IMR-90 (cell line): ENCODE data around the gene TM4SF1. TPM values are rescaled to one million over a fixed set of nuclear protein-coding genes. Genes with fewer than 3 reads are reported as not detected.

Source experiments
- ATAC-seq: fragments of 200-7000 bp; cut with Tn5 transposase; 2 replicates; pipeline ENCODE4 v1.9.1; 2020; ENCODE audit warnings: low read depth, mild to moderate bottlenecking, moderate library complexity
- BruUV-seq: library from RNA; stranded (reverse); fragments of 400-500 nt; replicated peaks from 2 replicates; lab custom pipeline; 2021; lab: Mats Ljungman, UMichigan
- CTCF ChIA-PET: fragments of 300-600 bp; formaldehyde crosslinking; extraction: SDS; loops from one replicate; lab custom pipeline; 2021; ENCODE audit warnings: antibody characterized with exemption; lab: Yijun Ruan, JAX
- POLR2A ChIA-PET: fragments of 300-600 bp; sonication (Branson Sonifier 250); formaldehyde crosslinking; loops from one replicate; lab custom pipeline; 2022; ENCODE audit warnings: antibody characterized with exemption; ENCODE audit not compliant: unreplicated experiment; lab: Charles Lee
- DNase-seq: peaks from one replicate; pipeline ENCODE4 v3.0.0; 2013
- H2AFZ ChIP-seq: replicated peaks from 2 replicates; pipeline ENCODE3; 2013; ENCODE audit warnings: low read length, mild to moderate bottlenecking; ENCODE audit not compliant: poor library complexity
- H2AK5ac ChIP-seq: 2 replicates; pipeline ENCODE4 v1.6.1; 2013; ENCODE audit warnings: low read depth, low read length, inconsistent platforms
- H2AK9ac ChIP-seq: replicated peaks from 2 replicates; pipeline ENCODE3; 2013; ENCODE audit warnings: mild to moderate bottlenecking, low read depth, low read length, moderate library complexity; ENCODE audit not compliant: poor library complexity
- H2BK120ac ChIP-seq: 2 replicates; pipeline ENCODE4 v1.6.1; 2013; ENCODE audit warnings: low read depth, low read length, inconsistent platforms
- H2BK15ac ChIP-seq: 3 replicates; pipeline ENCODE4 v1.6.1; 2013; ENCODE audit warnings: low read depth, low read length, inconsistent platforms
- H2BK20ac ChIP-seq: 2 replicates; pipeline ENCODE4 v1.6.1; 2013; ENCODE audit warnings: low read depth, mild to moderate bottlenecking, inconsistent platforms, low read length, moderate library complexity
- H2BK5ac ChIP-seq: 2 replicates; pipeline ENCODE4 v1.6.1; 2013; ENCODE audit warnings: mild to moderate bottlenecking, low read depth, low read length, inconsistent platforms; ENCODE audit not compliant: poor library complexity, severe bottlenecking
- H3K14ac ChIP-seq: replicated peaks from 2 replicates; pipeline ENCODE4 v1.6.1; 2013; ENCODE audit warnings: low read depth, low read length, inconsistent platforms
- H3K18ac ChIP-seq: 2 replicates; pipeline ENCODE4 v1.6.1; 2013; ENCODE audit warnings: low read depth, low read length, control low read depth
- H3K23ac ChIP-seq: 2 replicates; pipeline ENCODE4 v1.6.1; 2013; ENCODE audit warnings: low read depth, low read length, inconsistent platforms
- H3K27ac ChIP-seq: 2 replicates; pipeline ENCODE4 v1.5.1; 2013; ENCODE audit warnings: mild to moderate bottlenecking, control low read depth, low read length; ENCODE audit not compliant: insufficient read depth
- H3K27me3 ChIP-seq: 2 replicates; pipeline ENCODE4 v1.6.1; 2013; ENCODE audit warnings: low read length; ENCODE audit not compliant: control insufficient read depth, insufficient read depth
- H3K36me3 ChIP-seq: 2 replicates; pipeline ENCODE4 v1.6.1; 2013; ENCODE audit warnings: low read length, mixed read lengths; ENCODE audit not compliant: control insufficient read depth, insufficient read depth
- H3K4ac ChIP-seq: 2 replicates; pipeline ENCODE4 v1.6.1; 2013; ENCODE audit warnings: low read depth, low read length, inconsistent platforms
- H3K4me1 ChIP-seq: 2 replicates; pipeline ENCODE4 v1.6.1; 2013; ENCODE audit warnings: low read length, mixed read lengths; ENCODE audit not compliant: control insufficient read depth, insufficient read depth
- H3K4me2 ChIP-seq: 2 replicates; pipeline ENCODE4 v1.6.1; 2013; ENCODE audit warnings: low read depth, mild to moderate bottlenecking, control low read depth, low read length, moderate library complexity
- H3K4me3 ChIP-seq: 2 replicates; pipeline ENCODE4 v1.5.1; 2013; ENCODE audit warnings: low read depth, mild to moderate bottlenecking, control low read depth, low read length, moderate library complexity; ENCODE audit not compliant: insufficient read depth
- H3K56ac ChIP-seq: 2 replicates; pipeline ENCODE4 v1.6.1; 2013; ENCODE audit warnings: low read length, inconsistent platforms; ENCODE audit not compliant: insufficient read depth; ENCODE audit errors: extremely low read depth
- H3K79me1 ChIP-seq, 2 experiments: 2 replicates each; pipeline ENCODE4 v1.6.1; 2013; ENCODE audit warnings: low read length in 2 of 2, inconsistent platforms in 1 of 2, low read depth in 1 of 2
- H3K9ac ChIP-seq: 2 replicates; pipeline ENCODE4 v1.6.1; 2013; ENCODE audit warnings: low read depth, low read length, control low read depth
- H3K9me1 ChIP-seq: 2 replicates; pipeline ENCODE4 v1.6.1; 2013; ENCODE audit warnings: low read length, inconsistent platforms; ENCODE audit not compliant: insufficient read depth
- H3K9me3 ChIP-seq: 2 replicates; pipeline ENCODE4 v1.6.1; 2013; ENCODE audit warnings: low read length; ENCODE audit not compliant: control insufficient read depth, insufficient read depth
- H4K20me1 ChIP-seq: 2 replicates; pipeline ENCODE4 v1.6.1; 2013; ENCODE audit warnings: low read length, inconsistent platforms; ENCODE audit not compliant: insufficient read depth
- H4K5ac ChIP-seq: 2 replicates; pipeline ENCODE4 v1.6.1; 2013; ENCODE audit warnings: mild to moderate bottlenecking, low read depth, low read length, control low read depth
- H4K8ac ChIP-seq, 2 experiments: 2 replicates each; pipeline ENCODE4 v1.6.1; 2013; ENCODE audit warnings: low read depth in 2 of 2, low read length in 2 of 2, control low read depth in 1 of 2, inconsistent platforms in 1 of 2
- H4K91ac ChIP-seq: 2 replicates; pipeline ENCODE4 v1.6.1; 2013; ENCODE audit warnings: low read depth, low read length, inconsistent platforms; ENCODE audit not compliant: insufficient read depth
- BHLHE40 ChIP-seq: fragments of 150-350 bp; IDR thresholded peaks from 2 replicates; pipeline ENCODE4 v1.6.1; 2016; ENCODE audit warnings: mild to moderate bottlenecking, low read depth, low read length
- CHD1 ChIP-seq: IDR thresholded peaks from 2 replicates; pipeline ENCODE4 v1.6.1; 2012; ENCODE audit warnings: low read depth, low read length, improper control_type of control experiment
- CTCF ChIP-seq: conservative IDR thresholded peaks from 2 replicates; pipeline ENCODE4 v1.5.1; 2012; ENCODE audit warnings: mild to moderate bottlenecking, low read depth, low read length, improper control_type of control experiment
- ELK1 ChIP-seq: fragments of 150-350 bp; IDR thresholded peaks from 2 replicates; pipeline ENCODE4 v1.6.1; 2016; ENCODE audit warnings: low read depth, mild to moderate bottlenecking, low read length, moderate library complexity, borderline replicate concordance
- MXI1 ChIP-seq: IDR thresholded peaks from 2 replicates; pipeline ENCODE4 v1.6.1; 2012; ENCODE audit warnings: low read depth, mild to moderate bottlenecking, low read length, moderate library complexity, borderline replicate concordance
- NFE2L2 ChIP-seq: fragments of 150-350 bp; IDR thresholded peaks from 2 replicates; pipeline ENCODE4 v1.6.1; 2016; ENCODE audit warnings: low read depth, mild to moderate bottlenecking, low read length
- RCOR1 ChIP-seq: IDR thresholded peaks from 2 replicates; pipeline ENCODE4 v1.6.1; 2012; ENCODE audit warnings: mild to moderate bottlenecking, low read length, improper control_type of control experiment; ENCODE audit not compliant: insufficient replicate concordance
- RFX5 ChIP-seq: IDR thresholded peaks from 2 replicates; pipeline ENCODE4 v1.8.0; 2012; ENCODE audit warnings: low read depth, mild to moderate bottlenecking, low read length, moderate library complexity
- USF2 ChIP-seq: fragments of 150-350 bp; IDR thresholded peaks from 2 replicates; pipeline ENCODE4 v1.6.1; 2017; ENCODE audit warnings: mild to moderate bottlenecking, antibody characterized with exemption, low read length, low read depth
- WGBS, 2 experiments: methylation state at CpG; one replicate each; pipeline versions ENCODE4 v1.1.5 to v1.1.7; 2013; ENCODE audit warnings: missing lambda C conversion rate in 2 of 2; ENCODE audit not compliant: insufficient read length in 1 of 2; ENCODE audit errors: extremely low coverage in 2 of 2; 5-methylcytosine and 5-hydroxymethylcytosine counted together
- dilution Hi-C: fragments of 300-500 bp; cut with HindIII; formaldehyde crosslinking; loops from one replicate; pipeline ENCODE4 v1.14.3; 2018; ENCODE audit warnings: low sequenced_read_pairs; ENCODE audit not compliant: unreplicated experiment
- in situ Hi-C: fragments of 300-500 bp; cut with MboI; formaldehyde crosslinking; loops from 3 replicates; pipeline ENCODE4 v1.14.3; 2019; ENCODE audit warnings: low sequenced_read_pairs, inconsistent platforms, mixed read lengths
- intact Hi-C: fragments of 100-400 bp; cut with micrococcal nuclease; formaldehyde crosslinking; loops from 2 replicates; pipeline ENCODE4 v1.10.0; 2022
- polyA plus RNA-seq, 3 experiments: library from polyadenylated mRNA; depleted of rRNA; stranded (reverse); fragments of >200 nt; gene quantifications; 2 replicates each; pipeline ENCODE4 v1.2.3, GENCODE V29; 2012; ENCODE audit warnings: low replicate concordance in 1 of 3
- total RNA-seq: library from RNA; depleted of rRNA; stranded (reverse); fragments of >200 nt; gene quantifications from 2 replicates; pipeline ENCODE4 v1.2.3, GENCODE V29; 2012

TM4SF1 gene
- total and polyA plus RNA-seq, 2 of the 4 experiments (the other 2 are of a cell fraction): 232 to 302 TPM

- no peak for TF ChIP-seq RCOR1
These were observed 21.3 kb downstream of the TM4SF1 start (continued) for GRCh38 chr3:149356044-149356592.

GRCh38 chr3:149353581-149354184 lies 23.8 kb downstream of the TM4SF1 start:
- CTCF ChIA-PET: interaction anchor here (0.7 kb wide), 1 partner anchor 32 kb away, joined by 3 read pairs; no protein-coding TSS in a partner anchor
- H3K9me3 ChIP-seq: no peaks in the 10 kb centered on the region
- peak overlapping the region; percentile 83; the same call in 1 of the 3 replicates for H2BK15ac ChIP-seq
- H2AK5ac ChIP-seq: peak overlapping the region; percentile 70
- peak overlapping the region; percentile 59; the same call in 1 of the 2 replicates for H3K18ac ChIP-seq
- H3K4me3 ChIP-seq: no peak overlapping the region
- H3K9me1 ChIP-seq: 0 out of 2 replicates have a peak, but pooled peaks cover 3% of the 10 kb centered on the region
- H4K91ac ChIP-seq: no peak overlapping the region
- H2AK9ac ChIP-seq: no peak overlapping the region
- no peak overlapping the region for H3K23ac ChIP-seq
- H2BK5ac ChIP-seq: no peak overlapping the region
- H3K4me2 ChIP-seq: no peak overlapping the region
- no peak overlapping the region for H3K4ac ChIP-seq
- peak overlapping the region; percentile 54; the same call in 1 of the 2 replicates for H2BK120ac ChIP-seq
- no peak overlapping the region for H3K14ac ChIP-seq
- H3K36me3 ChIP-seq: no peaks in the 10 kb centered on the region
- dilution Hi-C loops (no loop called here), intact Hi-C loops (no loop called here), in situ Hi-C loops (no loop called here)
- no peak overlapping the region for H3K56ac ChIP-seq
- peak overlapping the region; percentile 19 to 28; a peak in 1 of 4 replicates for H4K8ac ChIP-seq
- H2BK20ac ChIP-seq: no peak overlapping the region
- H3K27me3 ChIP-seq: no peaks in the 10 kb centered on the region
- ATAC-seq (no peak), DNase-seq (no peak)
- no peaks in the 10 kb centered on the region for H3K79me1 ChIP-seq
- no TSS peak for BruUV-seq
- peaks cover 8% of the 10 kb centered on the region for H3K4me1 ChIP-seq
- no peak overlapping the region for H2AFZ ChIP-seq
- no peak for TF ChIP-seq BHLHE40
- TF ChIP-seq ELK1: no peak
- TF ChIP-seq USF2: no peak
- TF ChIP-seq MXI1: no peak
- no peak for TF ChIP-seq NFE2L2
- no peak for TF ChIP-seq RCOR1
- TF ChIP-seq CTCF: no peak
- no peak for TF ChIP-seq RFX5
- TF ChIP-seq CHD1: no peak
- H4K5ac ChIP-seq: peak overlapping the region; percentile 53; the same call in 1 of the 2 replicates
- no peak overlapping the region for H3K9ac ChIP-seq
- WGBS, 2 experiments: no CpG with 5 or more reads among the region's 1 CpG
- H3K27ac ChIP-seq: no peak overlapping the region
- POLR2A ChIA-PET: no interaction called here
- no peaks in the 10 kb centered on the region for H4K20me1 ChIP-seq
